ENCODE data around the gene BRINP3. TPM values are rescaled to one million over a fixed set of nuclear protein-coding genes. Genes with fewer than 3 reads are reported as not detected.

BRINP3 gene
- total and polyA plus RNA-seq, 2 donors (not counting 3 experiments of a cell fraction or from before 2014, with no cell fraction given), result not detected

DNA sequence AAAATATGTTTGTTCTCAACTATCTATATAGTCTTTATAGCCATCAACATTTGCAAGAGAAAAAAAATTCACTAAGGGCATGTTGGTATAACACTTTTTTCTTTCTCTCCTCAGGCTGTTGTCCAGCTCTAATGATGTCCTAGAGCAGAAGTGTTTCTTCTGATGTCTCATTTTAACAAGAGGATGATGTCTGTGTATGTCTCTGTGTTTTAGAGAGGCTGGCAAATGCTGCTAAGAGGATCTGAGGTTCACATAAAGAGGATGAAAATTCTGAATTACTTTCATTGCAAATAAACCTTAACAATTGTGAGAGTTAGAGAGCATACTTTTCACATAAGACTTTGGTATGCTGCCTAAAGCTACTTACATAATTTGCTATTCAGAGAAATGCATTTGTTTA, 2.6 kb upstream of the BRINP3 start:
- no TSS peak for BruUV-seq (replicated peaks)
- H3K79me2 ChIP-seq (ENCODE audit: control insufficient read depth, insufficient read depth, low read length), result no peaks in the 10 kb centered on the region
- intact Hi-C loops (cut with micrococcal nuclease), result no loop called here
- H3K4me2 ChIP-seq (ENCODE audit: insufficient read depth, low read length), result no peak overlapping the region
- H3K27ac ChIP-seq (ENCODE audit: insufficient read depth, low read depth, low read length), result no peak overlapping the region
- no peak overlapping the region for H3K9ac ChIP-seq (replicated peaks; ENCODE audit: extremely low read depth, insufficient read depth, low read length)
- H3K9me3 ChIP-seq (replicated peaks; ENCODE audit: control insufficient read depth, insufficient read depth, low read length), result no peaks in the 10 kb centered on the region
- TF ChIP-seq, protein P1, sequence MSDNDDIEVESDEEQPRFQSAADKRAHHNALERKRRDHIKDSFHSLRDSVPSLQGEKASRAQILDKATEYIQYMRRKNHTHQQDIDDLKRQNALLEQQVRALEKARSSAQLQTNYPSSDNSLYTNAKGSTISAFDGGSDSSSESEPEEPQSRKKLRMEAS (IDR thresholded peaks at IDR 0.05; ENCODE audit: insufficient read depth, insufficient read length), result no peak
- TF ChIP-seq JUN (IDR thresholded peaks at IDR 0.05; ENCODE audit: borderline replicate concordance, insufficient read depth, insufficient read length, low read depth) (no peak), POLR2AphosphoS5 (IDR thresholded peaks at IDR 0.05; ENCODE audit: insufficient read depth, low read depth, low read length) (no peak), GATA2 (IDR thresholded peaks at IDR 0.05; ENCODE audit: insufficient read depth, insufficient read length, low read depth, low read length) (no peak), EZH2 (IDR thresholded peaks at IDR 0.05; ENCODE audit: borderline replicate concordance, low read depth, low read length, severe bottlenecking) (no peak), POLR2A (IDR thresholded peaks at IDR 0.05; ENCODE audit: low read depth, low read length) (no peak), FOS (IDR thresholded peaks at IDR 0.05; ENCODE audit: borderline replicate concordance, insufficient read depth, low read length) (no peak), MYC (IDR thresholded peaks at IDR 0.05; ENCODE audit: low read depth, low read length) (no peak)
- TF ChIP-seq, protein P2, sequence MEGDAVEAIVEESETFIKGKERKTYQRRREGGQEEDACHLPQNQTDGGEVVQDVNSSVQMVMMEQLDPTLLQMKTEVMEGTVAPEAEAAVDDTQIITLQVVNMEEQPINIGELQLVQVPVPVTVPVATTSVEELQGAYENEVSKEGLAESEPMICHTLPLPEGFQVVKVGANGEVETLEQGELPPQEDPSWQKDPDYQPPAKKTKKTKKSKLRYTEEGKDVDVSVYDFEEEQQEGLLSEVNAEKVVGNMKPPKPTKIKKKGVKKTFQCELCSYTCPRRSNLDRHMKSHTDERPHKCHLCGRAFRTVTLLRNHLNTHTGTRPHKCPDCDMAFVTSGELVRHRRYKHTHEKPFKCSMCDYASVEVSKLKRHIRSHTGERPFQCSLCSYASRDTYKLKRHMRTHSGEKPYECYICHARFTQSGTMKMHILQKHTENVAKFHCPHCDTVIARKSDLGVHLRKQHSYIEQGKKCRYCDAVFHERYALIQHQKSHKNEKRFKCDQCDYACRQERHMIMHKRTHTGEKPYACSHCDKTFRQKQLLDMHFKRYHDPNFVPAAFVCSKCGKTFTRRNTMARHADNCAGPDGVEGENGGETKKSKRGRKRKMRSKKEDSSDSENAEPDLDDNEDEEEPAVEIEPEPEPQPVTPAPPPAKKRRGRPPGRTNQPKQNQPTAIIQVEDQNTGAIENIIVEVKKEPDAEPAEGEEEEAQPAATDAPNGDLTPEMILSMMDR (IDR thresholded peaks at IDR 0.05; ENCODE audit: extremely low read depth in 1 of 2, insufficient read depth in 1 of 2, low read depth in 1 of 2, low read length in 2 of 2), result no peak
- dilution Hi-C loops (cut with MboI; ENCODE audit: extremely low pct_ligation_motif_present, low sequenced_read_pairs), result no loop called here
- no peak overlapping the region for H3K4me3 ChIP-seq (replicated peaks in 1 of 3; ENCODE audit: insufficient read depth in 1 of 3, low read depth in 1 of 3, low read length in 3 of 3)
- DNase-seq (ENCODE audit: low read depth, low spot score) (no peak), FAIRE-seq (no peak)
- ChIA-PET CTCF (interaction anchor here (1.0 kb wide), 1 partner anchor 10 kb away, joined by 3 read pairs; no protein-coding TSS in a partner anchor), POLR2A (no interaction called here)
- H3K36me3 ChIP-seq (ENCODE audit: control insufficient read depth in 2 of 2, extremely low read depth in 1 of 2, insufficient read depth in 2 of 2, low read length in 2 of 2), result no peaks in the 10 kb centered on the region
- H3K4me1 ChIP-seq (ENCODE audit: control insufficient read depth, extremely low read depth, insufficient read depth, low read length), result peaks cover 20% of the 10 kb centered on the region
- peaks cover 30 to 39% of the 10 kb centered on the region in 2 experiments for H3K27me3 ChIP-seq (ENCODE audit: control insufficient read depth in 2 of 2, insufficient read depth in 2 of 2, low read length in 2 of 2)
- no peaks in the 10 kb centered on the region for H4K20me1 ChIP-seq (replicated peaks; ENCODE audit: control insufficient read depth, extremely low read depth, insufficient read depth, low read length)
- no peaks in the 10 kb centered on the region for H3K9me1 ChIP-seq (replicated peaks; ENCODE audit: control insufficient read depth, extremely low read depth, insufficient read depth, low read length)
- no peak overlapping the region for H2AFZ ChIP-seq (ENCODE audit: low read depth, low read length)

All from endothelial cell of umbilical vein (primary cell).